Measurements from ENCODE around the gene COA4.
"Not testable (repeated sequence)": the region's sequence is repeated elsewhere in the genome, so short reads cannot be mapped to it uniquely, and the experiment has no call there.

COA4 gene

DNA sequence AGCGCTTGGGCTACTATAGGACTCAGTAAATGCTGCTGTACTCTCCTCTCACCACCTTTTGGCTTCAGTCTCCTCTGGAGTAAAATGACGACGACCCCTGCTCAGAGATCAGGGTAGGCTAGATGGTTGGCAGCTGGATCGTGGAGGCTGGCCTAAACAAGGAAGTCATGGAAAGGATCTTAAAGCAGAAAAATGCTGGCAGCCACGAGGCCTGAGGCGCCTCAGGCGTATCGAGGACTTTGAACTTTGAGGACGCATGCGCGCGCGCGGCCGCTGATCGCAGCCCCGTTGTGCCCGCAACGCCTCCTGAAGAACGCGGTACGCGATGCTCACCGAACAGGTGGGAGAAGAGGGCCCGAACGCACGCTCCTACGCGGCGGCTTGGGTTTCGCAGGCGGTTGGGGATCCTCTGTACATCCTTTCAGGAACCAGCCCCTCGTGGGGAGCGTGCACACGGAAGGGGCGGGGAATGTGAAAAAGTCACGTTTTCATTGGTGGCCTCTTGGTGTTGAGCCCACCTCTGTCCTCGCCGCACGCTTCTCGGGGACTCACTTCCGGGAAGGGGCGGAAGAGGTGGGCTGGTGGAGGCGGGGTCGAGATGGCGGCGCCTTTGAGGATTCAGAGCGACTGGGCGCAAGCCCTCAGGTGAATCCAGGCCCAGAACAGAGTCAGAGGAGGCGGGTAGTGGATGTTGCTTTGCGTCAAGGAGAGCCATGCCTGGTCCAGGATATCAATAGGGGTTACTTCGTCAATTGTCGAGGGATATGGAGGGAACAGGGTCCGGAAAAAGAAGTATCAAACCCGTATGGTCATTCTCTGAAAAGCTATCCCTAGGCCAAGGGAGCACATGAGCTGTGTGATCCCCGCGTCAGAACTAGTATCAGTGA, at the start of gene COA4, which contains the start of gene PAAF1:
COA4 (minus strand) TSS at position 423 of the 887 bp plus-strand sequence. CDS start 3,468 bp downstream, outside the sequence.
PAAF1 (plus strand) TSS at position 576 of the 887 bp plus-strand sequence; CDS start at position 599, 23 bp downstream.
- peak; percentile 92 to 94 for DNase-seq

DNA sequence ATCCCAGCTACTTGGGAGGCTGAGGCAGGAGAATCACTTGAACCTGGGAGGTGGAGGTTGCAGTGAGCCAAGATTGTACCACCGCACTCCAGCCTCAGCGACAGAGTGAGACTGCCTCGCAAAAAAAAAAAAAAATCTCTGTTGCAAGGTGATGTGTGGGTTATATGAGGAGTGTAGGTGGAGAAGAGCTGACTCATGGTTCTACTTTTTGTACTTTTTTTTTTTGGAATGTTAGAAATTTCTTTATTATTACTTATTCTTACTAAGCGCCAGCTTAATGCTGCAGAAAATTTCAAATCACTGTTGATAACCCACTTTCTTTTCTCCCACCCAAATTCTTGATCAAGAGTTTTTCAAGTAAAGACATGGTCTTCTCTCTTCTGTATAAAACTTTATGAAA, 44.5 kb upstream of the COA4 start:
- DNase-seq: no peak

DNA sequence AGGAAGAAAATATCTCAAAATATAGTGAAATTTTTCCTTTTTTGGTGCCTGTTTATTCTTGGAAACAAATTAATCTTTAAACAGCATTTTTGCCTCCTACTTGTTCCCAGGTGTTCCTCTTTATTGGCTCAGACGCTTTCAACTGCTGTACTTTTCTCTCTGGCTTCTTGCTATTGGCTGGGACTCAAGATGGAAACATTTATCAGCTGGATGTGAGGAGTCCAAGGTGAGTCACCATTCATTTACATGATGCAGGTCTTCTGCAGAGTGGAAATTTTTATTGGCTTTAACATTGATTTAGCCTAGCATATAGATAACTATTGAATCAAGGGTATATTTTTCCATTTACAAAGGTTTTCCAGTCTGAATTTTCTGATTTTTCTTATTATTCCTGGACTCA, 39.8 kb upstream of the COA4 start:
- no peak for DNase-seq

GRCh38 chr11:73914284-73914683, 37.6 kb upstream of the COA4 start:
- no peak for DNase-seq

DNA sequence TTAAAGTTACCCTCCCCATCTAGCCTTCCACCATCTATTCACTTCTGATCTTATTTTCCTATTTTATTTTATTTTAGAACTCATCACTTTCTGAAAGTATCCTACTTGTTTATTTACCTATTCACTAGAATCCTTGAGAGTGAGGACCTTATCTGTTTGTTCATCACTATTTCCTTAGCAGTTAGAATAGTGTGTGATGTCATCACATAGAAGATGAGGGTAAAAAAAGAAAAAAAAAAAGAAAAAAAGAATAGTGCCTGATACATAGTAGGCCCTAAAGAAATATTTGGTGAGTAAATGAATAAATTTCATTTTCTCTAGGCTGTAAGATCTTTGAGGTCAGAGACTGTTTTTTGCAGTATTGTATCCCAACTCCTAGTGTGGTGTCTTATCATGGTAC, 36.8 kb upstream of the COA4 start:
- no peak for DNase-seq

DNA sequence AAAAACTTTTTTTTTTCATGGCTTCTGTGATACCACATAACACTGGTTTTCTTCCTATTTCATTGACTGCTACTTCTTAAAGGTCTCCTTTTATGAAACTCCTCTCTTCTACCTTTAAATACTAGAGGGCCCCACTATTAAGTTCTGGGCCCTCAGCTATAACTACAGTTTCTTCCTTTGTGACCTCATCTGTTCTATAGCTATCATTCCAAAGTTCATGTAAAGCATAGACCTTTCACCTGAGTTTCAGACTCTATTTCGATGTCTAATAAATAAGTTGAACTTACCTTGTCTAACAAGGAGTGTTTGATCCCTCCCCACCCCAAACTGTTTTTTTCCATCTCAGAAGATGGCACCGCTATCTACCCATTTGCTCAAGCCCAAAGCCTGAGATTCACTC, 35.4 kb upstream of the COA4 start:
- no peak for DNase-seq

GRCh38 chr11:73907191-73907590, 30.5 kb upstream of the COA4 start:
- DNase-seq: peak in 1 of 2 donors; percentile 16

DNA sequence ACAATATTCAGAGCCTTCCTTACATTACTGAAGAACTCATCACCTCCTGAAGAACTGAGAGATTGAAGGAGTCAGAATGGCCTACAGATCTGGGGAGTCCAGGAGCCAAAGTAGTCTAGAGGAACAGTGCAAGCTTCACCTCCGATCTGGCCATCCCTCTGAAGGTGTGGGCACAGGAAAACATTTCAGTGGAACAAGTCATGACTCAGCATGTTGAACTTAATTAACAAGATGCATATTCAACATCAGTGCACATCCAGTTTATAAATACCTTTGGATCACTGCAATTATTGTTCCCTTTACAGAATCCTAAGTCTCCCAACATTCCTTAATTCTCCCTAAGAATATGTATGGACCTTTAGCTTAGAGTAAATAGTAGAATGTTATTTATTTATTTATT, 25.7 kb upstream of the COA4 start:
- DNase-seq: no peak

DNA sequence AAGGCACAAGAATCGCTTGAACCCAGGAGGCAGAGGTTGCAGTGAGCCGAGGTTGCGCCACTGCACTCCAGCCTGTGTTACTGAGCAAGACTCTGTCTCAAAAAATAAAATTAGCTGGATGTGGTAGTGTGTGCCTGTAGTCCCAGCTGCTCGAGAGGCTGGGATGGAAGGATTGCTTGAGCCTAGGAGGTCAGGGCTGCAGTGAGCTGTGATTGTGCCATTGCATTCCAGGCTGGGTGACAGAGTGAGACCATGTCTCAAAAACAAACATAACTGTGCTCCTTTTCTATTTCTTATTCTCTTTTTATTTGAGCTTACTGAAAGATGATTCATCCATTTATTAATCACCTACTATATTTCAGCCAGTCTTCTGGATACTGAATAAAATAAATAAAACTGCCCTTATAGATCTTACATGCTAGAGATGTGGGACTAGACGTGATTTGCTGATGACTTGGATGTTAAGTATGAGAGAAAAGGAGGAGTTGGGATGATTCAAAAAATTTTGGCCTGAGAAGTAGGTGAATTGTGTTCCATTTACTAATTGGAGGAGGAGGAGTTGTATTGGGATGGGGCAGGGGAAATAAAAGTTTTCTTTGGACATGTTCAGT, 18.2 kb upstream of the COA4 start:
- no peak for DNase-seq

- DNase-seq: no peak
These were observed 16.4 kb upstream of the COA4 start for GRCh38 chr11:73893041-73893440.

- DNase-seq: no peak
These were observed 12.9 kb upstream of the COA4 start for GRCh38 chr11:73889536-73889935.

DNA sequence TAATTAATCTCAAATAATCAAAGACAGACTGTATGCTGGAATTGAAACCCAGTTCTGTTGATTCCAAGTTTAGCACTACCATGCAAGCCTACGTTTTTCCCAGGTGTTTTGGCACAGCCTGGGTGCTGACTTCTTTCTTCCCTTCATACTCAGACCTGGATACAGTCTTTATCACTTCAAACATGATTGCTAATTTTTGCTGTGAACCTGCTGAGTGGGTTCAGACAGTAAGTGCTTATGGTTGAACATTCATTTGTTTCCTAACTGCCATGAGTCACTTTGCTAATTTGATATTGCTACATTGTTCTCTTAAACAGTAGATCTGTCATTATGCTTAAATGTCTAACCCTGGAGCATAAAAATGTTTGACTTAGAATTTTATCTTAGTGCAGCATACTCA, 12.4 kb upstream of the COA4 start:
- no peak for DNase-seq

DNA sequence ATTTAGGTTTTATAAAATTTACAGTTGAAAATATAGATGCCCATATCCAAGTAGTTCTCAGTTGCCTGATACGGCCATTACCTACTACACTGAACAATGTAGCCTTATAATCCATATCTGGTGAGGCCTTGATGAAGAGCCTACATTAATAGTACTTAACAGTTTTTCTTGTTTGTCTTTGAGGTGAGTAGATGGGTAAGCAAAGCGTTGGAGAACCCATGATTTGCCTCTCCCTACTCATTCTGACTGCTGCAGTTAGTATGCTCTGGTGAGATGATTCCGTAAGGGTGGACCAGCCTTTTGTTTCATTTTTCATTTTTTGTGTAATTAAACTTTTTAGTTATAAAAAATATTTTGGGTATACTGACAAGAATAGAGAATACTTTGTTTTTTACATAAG, 11.6 kb upstream of the COA4 start:
- no peak for DNase-seq

DNA sequence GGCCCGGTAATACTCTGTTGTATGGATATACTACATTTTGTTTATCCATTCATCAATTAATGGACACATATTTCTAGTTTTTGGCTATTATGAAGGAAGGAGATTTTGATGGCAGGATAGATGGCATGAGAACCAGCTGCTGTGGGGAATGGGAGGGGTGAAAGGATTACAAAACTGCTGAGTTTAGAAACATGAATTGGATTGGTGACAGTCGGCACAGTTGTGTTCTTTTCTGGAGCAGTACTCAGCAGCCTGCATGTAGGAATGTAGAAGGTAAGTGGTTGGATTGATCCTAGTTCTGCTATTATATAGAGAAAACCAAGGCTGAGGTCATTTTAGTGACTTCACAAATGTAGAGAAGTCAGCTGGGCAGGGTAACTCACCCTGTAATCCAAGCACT, 7.2 kb upstream of the COA4 start:
- DNase-seq: no peak

DNA sequence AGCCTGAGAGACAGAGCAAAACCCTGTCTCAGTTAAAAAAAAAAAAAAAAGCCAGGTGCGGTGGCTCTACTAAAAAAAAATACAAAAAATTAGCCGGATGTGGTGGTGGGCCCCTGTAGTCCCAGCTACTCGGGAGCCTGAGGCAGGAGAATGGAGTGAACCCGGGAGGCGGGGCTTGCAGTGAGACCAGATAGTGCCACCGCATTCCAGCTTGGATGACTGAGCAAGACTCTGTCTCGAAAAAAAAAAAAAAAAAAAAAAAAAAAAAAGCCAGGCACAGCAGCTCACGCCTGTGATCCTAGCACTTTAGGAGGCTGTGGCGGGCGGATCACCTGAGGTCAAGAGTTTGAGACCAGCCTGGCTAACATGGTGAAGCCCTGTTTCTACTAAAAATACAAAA, 3.8 kb upstream of the COA4 start:
- not testable (repeated sequence) for DNase-seq

- DNase-seq: no peak
These were observed 2.1 kb upstream of the COA4 start for GRCh38 chr11:73878771-73879170.

GRCh38 chr11:73875840-73876239, 806 bp downstream of the COA4 start:
- DNase-seq: no peak

DNA sequence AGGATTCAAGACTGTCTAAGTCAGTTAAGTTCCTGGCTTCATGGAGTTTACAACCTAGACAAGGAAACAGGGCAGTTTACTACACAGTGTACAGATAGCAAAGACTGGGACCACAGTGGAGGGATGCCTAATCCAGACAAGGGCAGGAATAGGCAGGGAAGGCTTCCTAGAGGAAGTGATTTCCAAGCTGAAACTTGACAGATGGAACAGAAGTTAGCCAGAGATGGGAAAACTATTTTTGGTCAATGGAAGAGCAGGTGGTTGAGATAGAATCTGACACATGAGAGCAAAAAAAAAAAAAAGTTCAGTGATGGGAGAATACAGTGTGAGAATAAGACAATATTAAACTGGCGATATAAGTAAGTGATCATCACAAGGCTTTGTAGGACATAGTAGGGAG, 1.3 kb downstream of the COA4 start:
- DNase-seq: no peak

- DNase-seq: no peak
These were observed 3.8 kb downstream of the COA4 start for GRCh38 chr11:73872749-73873357.

DNA sequence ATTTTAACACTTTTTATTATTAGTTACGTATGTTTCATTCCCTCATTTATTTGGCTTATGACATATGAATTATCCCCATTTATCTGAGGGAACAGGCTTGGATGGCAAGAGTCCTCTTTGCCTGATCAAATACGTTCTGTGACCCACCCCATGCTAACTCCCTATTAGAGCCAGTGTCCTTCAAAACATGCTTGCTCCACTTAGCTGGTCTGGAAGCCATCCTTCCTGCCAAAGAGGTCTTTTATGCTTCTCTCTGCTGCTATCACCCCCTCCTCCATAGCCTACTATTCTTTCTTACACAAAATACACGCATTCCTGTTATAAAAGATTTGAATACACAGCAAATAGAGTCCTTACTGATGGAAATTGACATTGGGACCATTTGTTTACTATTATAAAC, 6.4 kb downstream of the COA4 start:
- no peak for DNase-seq

DNA sequence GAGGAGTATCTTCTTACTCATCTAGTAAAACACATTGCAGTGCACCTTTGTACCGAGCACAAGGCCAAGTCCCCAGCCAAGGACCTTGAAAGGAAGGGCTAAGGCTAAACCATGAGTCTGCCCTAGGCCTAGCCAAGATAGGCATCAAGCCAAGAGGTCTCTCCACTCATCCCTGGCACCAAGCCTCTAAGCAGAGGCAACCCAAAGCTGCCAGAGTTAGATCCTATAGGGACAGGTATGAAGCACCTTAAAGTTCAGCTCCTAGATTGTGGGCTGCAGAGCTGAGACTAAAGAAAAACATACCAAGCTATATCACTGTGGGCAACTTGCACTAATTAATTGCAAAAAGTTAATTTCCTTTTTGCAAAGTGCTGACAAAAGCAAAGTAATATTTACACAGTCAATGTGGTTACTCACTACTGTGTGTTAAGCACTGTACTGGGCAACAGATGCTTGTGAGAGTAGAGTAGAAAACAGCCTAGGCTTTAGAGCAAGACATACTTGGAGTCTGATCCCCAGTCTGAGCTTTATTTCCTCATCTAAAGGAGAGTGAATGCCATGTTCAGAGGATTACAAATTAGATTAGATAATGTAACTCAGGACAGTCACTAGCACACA, 7.2 kb downstream of the COA4 start:
- DNase-seq: no peak

GRCh38 chr11:73866586-73866996, 10.1 kb downstream of the COA4 start:
- no peak for DNase-seq

DNA sequence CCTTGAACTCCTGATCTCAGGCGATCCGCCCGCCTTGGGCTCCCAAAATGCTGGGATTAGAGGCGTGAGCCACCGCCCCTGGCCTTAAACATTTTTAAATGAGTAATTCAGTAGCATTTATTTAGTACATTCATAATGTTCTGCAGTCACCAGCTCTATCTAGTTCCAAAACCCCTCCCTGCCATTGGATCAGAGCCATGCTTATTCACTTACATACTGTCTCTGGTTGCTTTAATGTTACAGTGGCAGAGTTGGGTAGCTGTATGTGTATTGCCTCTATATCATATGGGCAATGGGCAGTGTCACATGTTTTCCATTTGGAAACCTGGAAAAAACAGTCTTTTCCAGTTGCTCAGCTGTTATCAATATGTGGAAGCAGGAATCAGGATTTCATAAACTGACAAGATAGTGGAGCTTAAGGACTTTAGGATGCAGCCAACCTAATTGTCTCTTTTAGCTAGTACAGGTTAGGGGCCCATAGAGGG, 10.5 kb downstream of the COA4 start:
- DNase-seq: no peak

All from bone marrow (tissue), 2 donors.